CD8-positive, alpha-beta memory T cell (primary cell): ENCODE measurements around the gene RAX2. TPM values are rescaled to one million over a fixed set of nuclear protein-coding genes. Genes with fewer than 3 reads are reported as not detected.

Experiments used
- CTCF ChIA-PET: fragments of 350-600 bp; sonication (Branson Sonifier 250); formaldehyde crosslinking; loops from one replicate; lab custom pipeline; 2021; ENCODE audit warnings: antibody characterized with exemption; lab: Charles Lee
- POLR2A ChIA-PET: fragments of 350-600 bp; sonication (Branson Sonifier 250); formaldehyde crosslinking; loops from one replicate; lab custom pipeline; 2021; ENCODE audit warnings: antibody characterized with exemption; lab: Charles Lee
- DNase-seq, 5 donors: peaks; one replicate each; pipeline versions ENCODE4 v3.0.0 to v3.0.0-alpha.2; 2020 to 2022; ENCODE audit warnings: mixed read lengths in 1 of 5
- H3K27ac ChIP-seq: one replicate; pipeline ENCODE4 v1.7.0; 2013; ENCODE audit warnings: low read depth, mild to moderate bottlenecking, low read length, moderate library complexity
- H3K27me3 ChIP-seq: 2 replicates; pipeline ENCODE4 v1.7.0; 2013; ENCODE audit warnings: low read length, mild to moderate bottlenecking; ENCODE audit not compliant: insufficient read depth, poor library complexity, severe bottlenecking
- H3K36me3 ChIP-seq: 2 replicates; pipeline ENCODE4 v1.7.0; 2013; ENCODE audit warnings: mild to moderate bottlenecking, low read length, moderate library complexity; ENCODE audit not compliant: insufficient read depth
- H3K4me1 ChIP-seq: 2 replicates; pipeline ENCODE4 v1.7.0; 2013; ENCODE audit warnings: mild to moderate bottlenecking, low read length, moderate library complexity; ENCODE audit not compliant: insufficient read depth
- H3K4me3 ChIP-seq: 2 replicates; pipeline ENCODE4 v1.7.0; 2013; ENCODE audit warnings: mild to moderate bottlenecking, low read length
- H3K9me3 ChIP-seq: 2 replicates; pipeline ENCODE4 v1.7.0; 2013; ENCODE audit warnings: mild to moderate bottlenecking, low read length
- H3K27ac Mint-ChIP-seq, 8 donors: one replicate each; pipeline ENCODE4 v1.8.0; 2020 to 2021; ENCODE audit warnings: mixed read lengths in 8 of 8, mild to moderate bottlenecking in 6 of 8, inconsistent platforms in 3 of 8, moderate library complexity in 3 of 8
- H3K27me3 Mint-ChIP-seq, 2 donors: one replicate each; pipeline ENCODE4 v1.8.0; 2020 to 2021; ENCODE audit warnings: mixed read lengths in 2 of 2, mild to moderate bottlenecking in 1 of 2, moderate library complexity in 1 of 2
- H3K36me3 Mint-ChIP-seq, 3 donors: one replicate each; pipeline ENCODE4 v1.8.0; 2020 to 2021; ENCODE audit warnings: mixed read lengths in 3 of 3, inconsistent platforms in 1 of 3, mild to moderate bottlenecking in 1 of 3
- H3K4me1 Mint-ChIP-seq, 3 donors: one replicate each; pipeline ENCODE4 v1.8.0; 2020 to 2021; ENCODE audit warnings: mixed read lengths in 3 of 3, inconsistent platforms in 1 of 3, mild to moderate bottlenecking in 1 of 3
- H3K4me3 Mint-ChIP-seq, 7 donors: one replicate each; pipeline ENCODE4 v1.8.0; 2020 to 2021; ENCODE audit warnings: mixed read lengths in 7 of 7, mild to moderate bottlenecking in 6 of 7, moderate library complexity in 4 of 7, inconsistent platforms in 2 of 7
- H3K9me3 Mint-ChIP-seq, 5 donors: one replicate each; pipeline ENCODE4 v1.8.0; 2020 to 2022; ENCODE audit warnings: mixed read lengths in 5 of 5, mild to moderate bottlenecking in 3 of 5, moderate library complexity in 2 of 5, inconsistent platforms in 1 of 5
- polyA plus RNA-seq: library from polyadenylated mRNA; unstranded; fragments of 300-500 nt; fragmentation: Illumina TruSeq; gene quantifications from one replicate; pipeline ENCODE4 v1.2.3, GENCODE V29; 2021
- total RNA-seq, 2 experiments: library from RNA; stranded (reverse); gene quantifications; one replicate each; pipeline ENCODE4 v1.2.3, GENCODE V29; 2021

RAX2 gene
- total and polyA plus RNA-seq, 3 experiments from 2014 or later, result not detected

- Histone ChIP-seq H3K4me1 (peaks cover 2% of the 10 kb centered on the region), H3K4me3 (no peak overlapping the region), H3K27ac (no peak overlapping the region), H3K9me3 (no peaks in the 10 kb centered on the region), H3K36me3 (peaks cover 17% of the 10 kb centered on the region), H3K27me3 (no peaks in the 10 kb centered on the region)
- no peaks in the 10 kb centered on the region for H3K27me3 Mint-ChIP-seq
- no peak overlapping the region for H3K27ac Mint-ChIP-seq
- H3K4me1 Mint-ChIP-seq, result peaks cover 15 to 33% (median 17%) of the 10 kb centered on the region in 3 donors
- ChIA-PET POLR2A (no interaction called here), CTCF (no interaction called here)
- peak overlapping the region in 1 of 7 donors; percentile 32 for H3K4me3 Mint-ChIP-seq
- H3K36me3 Mint-ChIP-seq, result peaks cover 5 to 73% (median 7%) of the 10 kb centered on the region in 3 donors
- no peak for DNase-seq
- H3K9me3 Mint-ChIP-seq, result no peaks in the 10 kb centered on the region
Measured at GRCh38 chr19:3753631-3754410, 18.2 kb downstream of the RAX2 start.

- no peaks in the 10 kb centered on the region for H3K27me3 ChIP-seq
- Mint-ChIP-seq H3K9me3 (no peaks in the 10 kb centered on the region), H3K4me3 (no peak overlapping the region), H3K27me3 (no peaks in the 10 kb centered on the region), H3K4me1 (peaks cover 15 to 22% (median 17%) of the 10 kb centered on the region in 3 donors), H3K27ac (no peak overlapping the region), H3K36me3 (peaks cover 5 to 63% (median 7%) of the 10 kb centered on the region in 3 donors)
- no peaks in the 10 kb centered on the region for H3K4me1 ChIP-seq
- ChIA-PET POLR2A (interaction anchor here (1.5 kb wide), 1 partner anchor 10 kb away, joined by 5 read pairs; the partner anchor contains the start of gene MRPL54), CTCF (interaction anchor here (1.2 kb wide), 1 partner anchor 70 kb away, joined by 3 read pairs; no protein-coding TSS in a partner anchor)
- no peak overlapping the region for H3K27ac ChIP-seq
- peaks cover 17% of the 10 kb centered on the region for H3K36me3 ChIP-seq
- H3K9me3 ChIP-seq, result no peaks in the 10 kb centered on the region
- H3K4me3 ChIP-seq, result no peak overlapping the region
- DNase-seq, result no peak
Measured at GRCh38 chr19:3752492-3752891, 19.5 kb downstream of the RAX2 start.

- Histone ChIP-seq H3K9me3 (no peaks in the 10 kb centered on the region), H3K36me3 (peaks cover 17% of the 10 kb centered on the region), H3K4me3 (no peak overlapping the region), H3K27ac (no peak overlapping the region), H3K27me3 (no peaks in the 10 kb centered on the region), H3K4me1 (no peaks in the 10 kb centered on the region)
- DNase-seq, result no peak
- no peaks in the 10 kb centered on the region for H3K9me3 Mint-ChIP-seq
- ChIA-PET CTCF (interaction anchor here (1.2 kb wide), 1 partner anchor 71 kb away, joined by 3 read pairs; no protein-coding TSS in a partner anchor), POLR2A (no interaction called here)
- peaks cover 5 to 54% (median 7%) of the 10 kb centered on the region in 3 donors for H3K36me3 Mint-ChIP-seq
- H3K27ac Mint-ChIP-seq, result no peak overlapping the region
- H3K4me3 Mint-ChIP-seq, result no peak overlapping the region
- no peaks in the 10 kb centered on the region for H3K27me3 Mint-ChIP-seq
- peaks cover 10 to 15% (median 12%) of the 10 kb centered on the region in 3 donors for H3K4me1 Mint-ChIP-seq
Measured at GRCh38 chr19:3751236-3751635, 20.8 kb downstream of the RAX2 start.

GRCh38 chr19:3750211-3750610 is 21.8 kb downstream of the RAX2 start:
- DNase-seq, result no peak
- H3K27me3 Mint-ChIP-seq, result no peaks in the 10 kb centered on the region
- Histone ChIP-seq H3K36me3 (peaks cover 17% of the 10 kb centered on the region), H3K27ac (no peak overlapping the region), H3K27me3 (no peaks in the 10 kb centered on the region), H3K4me1 (no peaks in the 10 kb centered on the region), H3K9me3 (no peaks in the 10 kb centered on the region), H3K4me3 (no peak overlapping the region)
- peaks cover 3 to 46% (median 7%) of the 10 kb centered on the region in 3 donors for H3K36me3 Mint-ChIP-seq
- H3K9me3 Mint-ChIP-seq, result no peaks in the 10 kb centered on the region
- H3K27ac Mint-ChIP-seq, result no peak overlapping the region
- peaks cover 5 to 8% (median 6%) of the 10 kb centered on the region in 3 donors for H3K4me1 Mint-ChIP-seq
- ChIA-PET POLR2A (interaction anchor here (0.6 kb wide), 1 partner anchor 13 kb away, joined by 3 read pairs; no protein-coding TSS in a partner anchor), CTCF (interaction anchor here (1.9 kb wide), 1 partner anchor 12 kb away, joined by 4 read pairs; the partner anchor contains the start of gene MRPL54)
- H3K4me3 Mint-ChIP-seq, result no peak overlapping the region

DNA sequence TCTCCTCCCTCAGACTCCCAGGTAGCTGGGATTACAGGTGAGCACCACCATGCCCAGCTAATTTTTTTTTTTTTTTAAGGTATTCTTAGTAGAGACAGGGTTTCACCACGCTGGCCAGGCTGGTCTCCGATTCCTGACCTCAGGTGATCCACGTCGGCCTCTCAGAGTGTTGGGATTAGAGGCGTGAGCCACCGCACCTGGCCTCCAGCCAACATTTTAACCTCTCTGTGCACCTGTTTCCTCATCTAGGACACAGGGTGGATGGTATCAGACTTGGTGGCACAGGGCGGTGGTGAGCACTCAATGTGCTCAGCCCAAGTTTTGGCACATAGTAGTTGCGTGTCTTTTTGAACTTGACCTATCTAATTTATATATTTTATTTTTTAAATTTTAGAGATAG is 23.1 kb downstream of the RAX2 start:
- Histone ChIP-seq H3K27me3 (no peaks in the 10 kb centered on the region), H3K4me1 (no peaks in the 10 kb centered on the region), H3K4me3 (no peak overlapping the region), H3K9me3 (no peaks in the 10 kb centered on the region), H3K36me3 (peaks cover 17% of the 10 kb centered on the region), H3K27ac (no peak overlapping the region)
- Mint-ChIP-seq H3K9me3 (no peaks in the 10 kb centered on the region), H3K27ac (peak overlapping the region in 1 of 8 donors; percentile 32), H3K36me3 (peaks cover 3 to 35% (median 7%) of the 10 kb centered on the region in 3 donors), H3K27me3 (no peaks in the 10 kb centered on the region), H3K4me3 (no peak overlapping the region), H3K4me1 (no peaks in the 10 kb centered on the region)
- CTCF ChIA-PET, result interaction anchor here (0.9 to 1.9 kb wide), 2 partner anchors 14 to 39 kb away, joined by 3 to 4 read pairs; partner anchors contain the start of gene MRPL54
- POLR2A ChIA-PET, result interaction anchor here (0.7 kb wide), 1 partner anchor 1847 kb away, joined by 7 read pairs; no protein-coding TSS in a partner anchor
- DNase-seq, result no peak

DNA sequence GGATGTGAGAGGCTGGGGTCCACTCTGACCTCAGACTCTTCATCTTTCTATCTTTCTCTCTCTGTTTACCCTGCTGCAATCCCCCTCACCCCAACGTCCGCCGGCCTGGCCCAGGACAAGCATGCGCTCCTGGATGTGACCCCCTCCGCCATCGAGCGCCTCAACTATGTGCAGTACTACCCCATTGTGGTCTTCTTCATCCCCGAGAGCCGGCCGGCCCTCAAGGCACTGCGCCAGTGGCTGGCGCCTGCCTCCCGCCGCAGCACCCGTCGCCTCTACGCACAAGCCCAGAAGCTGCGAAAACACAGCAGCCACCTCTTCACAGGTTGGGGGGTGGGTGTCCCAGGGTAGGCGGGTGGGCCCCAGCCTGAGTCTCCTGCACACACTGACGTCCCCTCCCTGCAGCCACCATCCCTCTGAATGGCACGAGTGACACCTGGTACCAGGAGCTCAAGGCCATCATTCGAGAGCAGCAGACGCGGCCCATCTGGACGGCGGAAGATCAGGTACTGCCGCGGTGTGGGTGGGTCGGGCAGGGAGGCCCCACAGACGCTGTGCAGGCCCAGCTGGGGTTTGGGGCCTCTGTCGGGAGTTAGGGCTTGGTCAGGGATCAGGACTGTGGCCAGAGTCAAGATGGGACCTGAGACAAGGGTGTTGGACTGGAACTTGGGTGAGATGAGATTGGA is 25.5 kb downstream of the RAX2 start:
- no peak overlapping the region for H3K4me3 ChIP-seq
- Mint-ChIP-seq H3K4me1 (no peaks in the 10 kb centered on the region), H3K27me3 (no peaks in the 10 kb centered on the region), H3K4me3 (no peak overlapping the region), H3K27ac (peak overlapping the region in 1 of 8 donors; percentile 88), H3K9me3 (no peaks in the 10 kb centered on the region), H3K36me3 (peaks cover 5 to 18% (median 7%) of the 10 kb centered on the region in 3 donors)
- H3K4me1 ChIP-seq, result no peaks in the 10 kb centered on the region
- H3K36me3 ChIP-seq, result peaks cover 15% of the 10 kb centered on the region
- no peak overlapping the region for H3K27ac ChIP-seq
- H3K27me3 ChIP-seq, result no peaks in the 10 kb centered on the region
- CTCF ChIA-PET, result interaction anchor here (0.6 to 1.0 kb wide), 2 partner anchors 9 to 193 kb away, joined by 3 to 4 read pairs; no protein-coding TSS in a partner anchor
- DNase-seq, result no peak
- POLR2A ChIA-PET, result interaction anchor here (0.5 kb wide), 1 partner anchor 51 kb away, joined by 3 read pairs; no protein-coding TSS in a partner anchor
- H3K9me3 ChIP-seq, result no peaks in the 10 kb centered on the region

GRCh38 chr19:3745363-3746045 is 26.5 kb downstream of the RAX2 start:
- H3K4me1 Mint-ChIP-seq, result no peaks in the 10 kb centered on the region
- Histone ChIP-seq H3K9me3 (no peaks in the 10 kb centered on the region), H3K4me3 (no peak overlapping the region), H3K36me3 (peaks cover 12% of the 10 kb centered on the region), H3K27me3 (no peaks in the 10 kb centered on the region), H3K27ac (no peak overlapping the region), H3K4me1 (no peaks in the 10 kb centered on the region)
- no peaks in the 10 kb centered on the region for H3K9me3 Mint-ChIP-seq
- ChIA-PET POLR2A (no interaction called here), CTCF (no interaction called here)
- H3K27ac Mint-ChIP-seq, result no peak overlapping the region
- H3K36me3 Mint-ChIP-seq, result peaks cover 5 to 12% (median 5%) of the 10 kb centered on the region in 3 donors
- no peak for DNase-seq
- H3K27me3 Mint-ChIP-seq, result no peaks in the 10 kb centered on the region
- H3K4me3 Mint-ChIP-seq, result no peak overlapping the region
